HepG2 (cell line): ENCODE data around the gene ANKRD65. TPM values are rescaled to one million over a fixed set of nuclear protein-coding genes. Genes with fewer than 3 reads are reported as not detected.

Experiments
- CTCF ChIP-seq: sonication (generic); formaldehyde crosslinking; IDR thresholded peaks from 2 replicates; pipeline ENCODE4 v1.5.0; 2020; ENCODE audit warnings: mild to moderate bottlenecking, missing genetic modification reagents, moderate library complexity
- HNF4G ChIP-seq, 2 experiments: sonication (generic) in 1 of 2; formaldehyde crosslinking in 1 of 2; IDR thresholded peaks; 2 replicates each; pipeline versions ENCODE4 v1.4.0 to v1.6.1; 2011 to 2020; ENCODE audit warnings: borderline replicate concordance in 2 of 2, low read depth in 2 of 2, mild to moderate bottlenecking in 2 of 2, low read length in 1 of 2, missing genetic modification reagents in 1 of 2, moderate library complexity in 1 of 2
- NFATC3 ChIP-seq: sonication (generic); formaldehyde crosslinking; IDR thresholded peaks from 2 replicates; pipeline ENCODE4 v1.5.1; 2020; ENCODE audit warnings: mild to moderate bottlenecking, missing genetic modification reagents
- PITX1 ChIP-seq: sonication (generic); formaldehyde crosslinking; IDR thresholded peaks from 2 replicates; pipeline ENCODE4 v1.5.1; 2020; ENCODE audit warnings: mild to moderate bottlenecking, missing genetic modification reagents
- SIX1 ChIP-seq: sonication (generic); formaldehyde crosslinking; IDR thresholded peaks from 2 replicates; pipeline ENCODE4 v1.4.0; 2020; ENCODE audit warnings: missing genetic modification reagents, borderline replicate concordance
- SRSF9 ChIP-seq: fragments of 200-400 bp; formaldehyde crosslinking; IDR thresholded peaks from 2 replicates; pipeline ENCODE4 v1.6.1; 2018; ENCODE audit warnings: borderline replicate concordance, mild to moderate bottlenecking, low read depth, low read length; ENCODE audit not compliant: insufficient read depth, poor library complexity, severe bottlenecking
- TGIF2 ChIP-seq: IDR thresholded peaks from 2 replicates; pipeline ENCODE4 v1.6.1; 2016; ENCODE audit warnings: control low read depth, missing compliant biosample characterization
- THAP8 ChIP-seq: sonication (generic); formaldehyde crosslinking; IDR thresholded peaks from 2 replicates; pipeline ENCODE4 v1.5.1; 2020; ENCODE audit warnings: missing genetic modification reagents, mild to moderate bottlenecking, borderline replicate concordance
- YEATS2 ChIP-seq: sonication (generic); formaldehyde crosslinking; IDR thresholded peaks from 2 replicates; pipeline ENCODE4 v1.4.0; 2020; ENCODE audit warnings: missing genetic modification reagents, borderline replicate concordance
- ZEB1 ChIP-seq: IDR thresholded peaks from 2 replicates; pipeline ENCODE4 v1.6.1; 2012; ENCODE audit warnings: mild to moderate bottlenecking, low read depth, inconsistent platforms; ENCODE audit not compliant: insufficient replicate concordance
- ZNF12 ChIP-seq: sonication (generic); formaldehyde crosslinking; IDR thresholded peaks from 2 replicates; pipeline ENCODE4 v1.5.0; 2020; ENCODE audit warnings: missing genetic modification reagents
- ZNF687 ChIP-seq: sonication (generic); formaldehyde crosslinking; IDR thresholded peaks from 2 replicates; pipeline ENCODE4 v1.5.1; 2020; ENCODE audit warnings: mild to moderate bottlenecking, missing genetic modification reagents, moderate library complexity
- polyA plus RNA-seq, 8 experiments: library from polyadenylated mRNA; depleted of rRNA in 3 of 8; stranded (reverse) in 7 of 8; unstranded in 1 of 8; fragments of >200 nt; fragmentation: Illumina TruSeq in 4 of 8; extraction: Trizol in 4 of 8; gene quantifications; 2 replicates each; pipeline versions ENCODE4 v1.2.1 to v1.2.3, GENCODE V29; 2011 to 2016; ENCODE audit warnings: low read depth in 4 of 8, missing spikeins in 1 of 8, mixed read lengths in 1 of 8; ENCODE audit not compliant: insufficient read depth in 1 of 8
- total RNA-seq, 5 experiments: library from RNA; depleted of rRNA; stranded (reverse); fragments of >200 nt; fragmentation: Illumina TruSeq; extraction: Trizol; gene quantifications; 2 replicates each; pipeline ENCODE4 v1.2.3, GENCODE V29; 2016; ENCODE audit warnings: low read depth in 1 of 5
- TF ChIP-seq, protein P1 (sequence below): sonication (generic); formaldehyde crosslinking; IDR thresholded peaks from 2 replicates; pipeline ENCODE4 v1.4.0; 2020; ENCODE audit warnings: mild to moderate bottlenecking, missing genetic modification reagents

ANKRD65 gene
- total and polyA plus RNA-seq, 2 of the 13 experiments (the other 11 are each of a cell fraction or from before 2014, with no cell fraction given), result 12.1 to 30.1 TPM

- TF ChIP-seq, protein P1, sequence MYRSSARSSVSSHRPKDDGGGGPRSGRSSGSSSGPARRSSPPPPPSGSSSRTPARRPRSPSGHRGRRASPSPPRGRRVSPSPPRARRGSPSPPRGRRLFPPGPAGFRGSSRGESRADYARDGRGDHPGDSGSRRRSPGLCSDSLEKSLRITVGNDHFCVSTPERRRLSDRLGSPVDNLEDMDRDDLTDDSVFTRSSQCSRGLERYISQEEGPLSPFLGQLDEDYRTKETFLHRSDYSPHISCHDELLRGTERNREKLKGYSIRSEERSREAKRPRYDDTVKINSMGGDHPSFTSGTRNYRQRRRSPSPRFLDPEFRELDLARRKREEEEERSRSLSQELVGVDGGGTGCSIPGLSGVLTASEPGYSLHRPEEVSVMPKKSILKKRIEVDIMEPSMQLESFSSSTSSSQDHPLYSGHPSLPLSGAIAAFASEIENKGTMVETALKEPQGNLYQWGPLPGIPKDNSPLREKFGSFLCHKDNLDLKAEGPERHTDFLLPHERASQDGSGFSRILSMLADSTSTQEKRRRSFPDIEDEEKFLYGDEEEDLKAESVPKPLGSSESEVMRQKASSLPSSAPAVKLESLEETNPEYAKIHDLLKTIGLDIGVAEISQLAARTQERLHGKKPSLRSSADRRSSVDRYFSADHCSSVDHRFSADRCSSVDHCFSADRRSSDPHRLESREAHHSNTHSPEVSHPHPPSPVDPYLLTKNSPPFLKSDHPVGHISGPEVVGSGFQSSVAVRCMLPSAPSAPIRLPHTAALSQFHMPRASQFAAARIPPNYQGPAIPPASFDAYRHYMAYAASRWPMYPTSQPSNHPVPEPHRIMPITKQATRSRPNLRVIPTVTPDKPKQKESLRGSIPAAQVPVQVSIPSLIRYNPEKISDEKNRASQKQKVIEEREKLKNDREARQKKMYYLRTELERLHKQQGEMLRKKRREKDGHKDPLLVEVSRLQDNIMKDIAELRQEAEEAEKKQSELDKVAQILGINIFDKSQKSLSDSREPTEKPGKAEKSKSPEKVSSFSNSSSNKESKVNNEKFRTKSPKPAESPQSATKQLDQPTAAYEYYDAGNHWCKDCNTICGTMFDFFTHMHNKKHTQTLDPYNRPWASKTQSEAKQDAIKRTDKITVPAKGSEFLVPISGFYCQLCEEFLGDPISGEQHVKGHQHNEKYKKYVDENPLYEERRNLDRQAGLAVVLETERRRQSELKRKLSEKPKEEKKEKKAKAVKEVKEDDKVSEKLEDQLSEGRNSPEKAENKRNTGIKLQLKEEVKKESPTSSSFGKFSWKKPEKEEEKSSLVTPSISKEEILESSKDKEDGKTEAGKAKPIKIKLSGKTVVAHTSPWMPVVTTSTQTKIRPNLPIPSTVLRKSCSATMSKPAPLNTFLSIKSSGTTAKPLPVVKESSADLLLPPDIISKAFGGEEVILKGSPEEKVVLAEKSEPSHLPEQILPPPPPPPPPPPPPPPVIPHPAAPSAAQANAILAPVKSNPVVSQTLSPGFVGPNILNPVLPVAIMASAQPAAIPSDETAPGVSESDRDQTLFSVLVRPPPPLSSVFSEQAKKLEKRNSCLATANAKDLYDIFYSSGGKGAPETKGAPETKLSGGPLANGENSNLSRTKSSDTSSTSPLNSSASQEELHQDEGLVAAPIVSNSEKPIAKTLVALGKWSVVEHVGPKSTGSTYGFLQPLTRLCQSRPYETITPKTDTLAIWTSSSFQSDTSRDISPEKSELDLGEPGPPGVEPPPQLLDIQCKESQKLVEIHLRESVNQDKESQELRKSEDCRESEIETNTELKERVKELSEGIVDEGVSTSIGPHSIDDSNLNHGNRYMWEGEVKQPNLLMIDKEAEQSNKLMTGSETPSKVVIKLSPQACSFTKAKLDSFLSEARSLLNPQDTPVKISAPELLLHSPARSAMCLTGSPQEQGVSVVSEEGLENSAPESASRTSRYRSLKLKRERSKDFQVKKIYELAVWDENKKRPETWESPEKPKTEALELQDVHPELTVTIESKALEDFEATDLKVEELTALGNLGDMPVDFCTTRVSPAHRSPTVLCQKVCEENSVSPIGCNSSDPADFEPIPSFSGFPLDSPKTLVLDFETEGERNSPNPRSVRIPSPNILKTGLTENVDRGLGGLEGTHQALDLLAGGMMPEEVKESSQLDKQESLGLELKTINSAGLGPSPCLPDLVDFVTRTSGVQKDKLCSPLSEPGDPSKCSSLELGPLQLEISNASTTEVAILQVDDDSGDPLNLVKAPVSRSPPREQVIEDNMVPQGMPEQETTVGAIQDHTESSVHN (CRISPR knock-in tag), result peak; percentile 46; the same call in 1 of the 2 replicates
- TF ChIP-seq HNF4G (IDR thresholded peaks at IDR 0.05; ENCODE audit: borderline replicate concordance, low read depth, low read length), result peak; percentile 24; the same call in 1 of the 2 replicates
- TF ChIP-seq HNF4G (CRISPR knock-in tag; IDR thresholded peaks at IDR 0.05; ENCODE audit: borderline replicate concordance, low read depth), result no peak
- TF ChIP-seq SIX1 (CRISPR knock-in tag), result no peak
- peak; percentile 78 for TF ChIP-seq TGIF2 (CRISPR knock-in tag)
- peak; percentile 88 for TF ChIP-seq ZNF687 (CRISPR knock-in tag)
- no peak; the same call in 1 of the 2 replicates for TF ChIP-seq NFATC3 (CRISPR knock-in tag)
- TF ChIP-seq SRSF9, result no peak
- TF ChIP-seq ZNF12 (CRISPR knock-in tag), result peak; percentile 48; the same call in 1 of the 2 replicates
- peak; percentile 21; the same call in 1 of the 2 replicates for TF ChIP-seq CTCF (CRISPR knock-in tag)
- peak; percentile 65; the same call in 1 of the 2 replicates for TF ChIP-seq YEATS2
- peak; percentile 50; the same call in 1 of the 2 replicates for TF ChIP-seq PITX1
- TF ChIP-seq ZEB1, result no peak
- no peak for TF ChIP-seq THAP8 (CRISPR knock-in tag)
These were observed 10.8 kb upstream of the ANKRD65 start (continued) for GRCh38 chr1:1431845-1432273.
